GM18519 (cell line): ENCODE measurements around the gene KRT33B.
"Not testable (repeated sequence)": the region's sequence is repeated elsewhere in the genome, so short reads cannot be mapped to it uniquely, and the experiment has no call there.

Source experiments
- ATAC-seq: cut with Tn5 transposase; IDR thresholded peaks from one replicate; pipeline ENCODE4 v1.9.1; 2021; ENCODE audit warnings: mild to moderate bottlenecking, moderate library complexity; ENCODE audit not compliant: unreplicated experiment, low FRiP score

The KRT33B gene

GRCh38 chr17:41394254-41394996, 24.8 kb upstream of the KRT33B start:
- no peak for ATAC-seq

GRCh38 chr17:41393826-41394225, 24.2 kb upstream of the KRT33B start:
- no peak for ATAC-seq

- no peak for ATAC-seq
These were observed 23.7 kb upstream of the KRT33B start for GRCh38 chr17:41393294-41393693.

GRCh38 chr17:41392278-41392677, 22.7 kb upstream of the KRT33B start:
- no peak for ATAC-seq

GRCh38 chr17:41391535-41391934, 21.9 kb upstream of the KRT33B start:
- ATAC-seq = no peak

GRCh38 chr17:41390411-41390938, 20.9 kb upstream of the KRT33B start:
- ATAC-seq = no peak

GRCh38 chr17:41387670-41388069, 18.1 kb upstream of the KRT33B start:
- ATAC-seq = no peak

- no peak for ATAC-seq
These were observed 16.6 kb upstream of the KRT33B start for GRCh38 chr17:41386227-41386626.

GRCh38 chr17:41383690-41384089, 14.1 kb upstream of the KRT33B start:
- ATAC-seq = no peak

GRCh38 chr17:41382394-41382793, 12.8 kb upstream of the KRT33B start:
- ATAC-seq = no peak

GRCh38 chr17:41381943-41382342, 12.3 kb upstream of the KRT33B start, which contains the start of gene KRT34:
Gene KRT34, minus strand, starts transcription at chr17:41382306. Its CDS starts 60 bp downstream, at chr17:41382246.
- ATAC-seq = not testable (repeated sequence)

GRCh38 chr17:41380091-41380490, 10.5 kb upstream of the KRT33B start:
- not testable (repeated sequence) for ATAC-seq

GRCh38 chr17:41377546-41377945, 7.9 kb upstream of the KRT33B start:
- no peak for ATAC-seq

GRCh38 chr17:41369023-41369422, 590 bp downstream of the KRT33B start:
- ATAC-seq = no peak

GRCh38 chr17:41367426-41368075, 2.1 kb downstream of the KRT33B start:
- no peak for ATAC-seq

GRCh38 chr17:41366070-41366469, 3.5 kb downstream of the KRT33B start:
- ATAC-seq = no peak

GRCh38 chr17:41363881-41364280, 5.7 kb downstream of the KRT33B start:
- ATAC-seq = no peak

- no peak for ATAC-seq
These were observed 9.2 kb downstream of the KRT33B start for GRCh38 chr17:41360296-41360995.

GRCh38 chr17:41354536-41354935, 15.1 kb downstream of the KRT33B start:
- ATAC-seq = no peak

- ATAC-seq = no peak
These were observed 16.8 kb downstream of the KRT33B start for GRCh38 chr17:41352597-41353366.
